Neutrophil (primary cell): ENCODE data around the gene PLA2G4A.
"Not testable (repeated sequence)": the region's sequence is repeated elsewhere in the genome, so short reads cannot be mapped to it uniquely, and the experiment has no call there.

ENCODE experiments used
- H3K27ac ChIP-seq: fragments of 200-600 bp; sonication (generic); 2 replicates; pipeline ENCODE4 v1.5.1; 2016; ENCODE audit warnings: mild to moderate bottlenecking, moderate library complexity
- H3K27me3 ChIP-seq: fragments of 200-600 bp; sonication (generic); 2 replicates; pipeline ENCODE4 v1.6.0; 2016; ENCODE audit warnings: mild to moderate bottlenecking
- H3K36me3 ChIP-seq: fragments of 200-600 bp; sonication (generic); 2 replicates; pipeline ENCODE4 v1.5.1; 2017
- H3K4me1 ChIP-seq, 2 experiments: fragments of 200-600 bp in 1 of 2; sonication (generic) in 1 of 2; 1 replicate in 1 of 2; 2 replicates in 1 of 2; pipeline versions ENCODE4 v1.5.1 to v1.6.1; 2013 to 2016; ENCODE audit warnings: low read depth in 1 of 2, low read length in 1 of 2, mild to moderate bottlenecking in 1 of 2, moderate library complexity in 1 of 2; ENCODE audit not compliant: control insufficient read depth in 1 of 2, insufficient read depth in 1 of 2
- H3K4me3 ChIP-seq, 2 experiments: fragments of 200-600 bp in 1 of 2; sonication (generic) in 1 of 2; 1 replicate in 1 of 2; 2 replicates in 1 of 2; pipeline ENCODE4 v1.5.1; 2013 to 2016; ENCODE audit warnings: low read depth in 1 of 2, low read length in 1 of 2, mild to moderate bottlenecking in 1 of 2, moderate library complexity in 1 of 2
- H3K9me3 ChIP-seq: fragments of 200-600 bp; sonication (generic); 2 replicates; pipeline ENCODE4 v1.5.1; 2016
- TF ChIP-seq, protein P1 (sequence below): fragments of 200-600 bp; sonication (generic); IDR thresholded peaks from 2 replicates; pipeline ENCODE4 v1.5.1; 2016; ENCODE audit warnings: antibody characterized with exemption

Gene PLA2G4A

DNA sequence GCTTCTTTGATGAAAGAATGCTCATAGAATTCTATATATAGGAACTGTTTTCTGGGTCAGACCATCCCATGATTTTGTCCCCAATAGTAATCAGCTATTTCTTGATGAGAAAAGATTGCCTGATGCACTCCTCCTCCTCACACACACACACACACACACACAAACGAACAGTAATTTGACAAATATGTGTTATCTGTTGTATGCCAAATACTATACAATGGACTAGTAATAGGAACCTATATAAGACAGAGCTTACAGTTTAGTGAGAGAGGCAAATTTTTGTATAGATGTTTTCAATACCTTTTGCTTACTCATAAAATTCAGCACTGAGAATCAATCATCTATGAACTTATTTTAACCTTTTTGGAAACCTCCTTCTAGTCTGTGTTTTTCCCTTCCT, 76.8 kb downstream of the PLA2G4A start:
- Histone ChIP-seq H3K27ac (no peak overlapping the region), H3K4me3 (no peak overlapping the region), H3K4me1 (peaks cover 5 to 13% of the 10 kb centered on the region in 2 experiments), H3K36me3 (peaks cover 9% of the 10 kb centered on the region), H3K27me3 (no peaks in the 10 kb centered on the region), H3K9me3 (no peaks in the 10 kb centered on the region)
- TF ChIP-seq, protein P1, sequence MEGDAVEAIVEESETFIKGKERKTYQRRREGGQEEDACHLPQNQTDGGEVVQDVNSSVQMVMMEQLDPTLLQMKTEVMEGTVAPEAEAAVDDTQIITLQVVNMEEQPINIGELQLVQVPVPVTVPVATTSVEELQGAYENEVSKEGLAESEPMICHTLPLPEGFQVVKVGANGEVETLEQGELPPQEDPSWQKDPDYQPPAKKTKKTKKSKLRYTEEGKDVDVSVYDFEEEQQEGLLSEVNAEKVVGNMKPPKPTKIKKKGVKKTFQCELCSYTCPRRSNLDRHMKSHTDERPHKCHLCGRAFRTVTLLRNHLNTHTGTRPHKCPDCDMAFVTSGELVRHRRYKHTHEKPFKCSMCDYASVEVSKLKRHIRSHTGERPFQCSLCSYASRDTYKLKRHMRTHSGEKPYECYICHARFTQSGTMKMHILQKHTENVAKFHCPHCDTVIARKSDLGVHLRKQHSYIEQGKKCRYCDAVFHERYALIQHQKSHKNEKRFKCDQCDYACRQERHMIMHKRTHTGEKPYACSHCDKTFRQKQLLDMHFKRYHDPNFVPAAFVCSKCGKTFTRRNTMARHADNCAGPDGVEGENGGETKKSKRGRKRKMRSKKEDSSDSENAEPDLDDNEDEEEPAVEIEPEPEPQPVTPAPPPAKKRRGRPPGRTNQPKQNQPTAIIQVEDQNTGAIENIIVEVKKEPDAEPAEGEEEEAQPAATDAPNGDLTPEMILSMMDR = no peak

DNA sequence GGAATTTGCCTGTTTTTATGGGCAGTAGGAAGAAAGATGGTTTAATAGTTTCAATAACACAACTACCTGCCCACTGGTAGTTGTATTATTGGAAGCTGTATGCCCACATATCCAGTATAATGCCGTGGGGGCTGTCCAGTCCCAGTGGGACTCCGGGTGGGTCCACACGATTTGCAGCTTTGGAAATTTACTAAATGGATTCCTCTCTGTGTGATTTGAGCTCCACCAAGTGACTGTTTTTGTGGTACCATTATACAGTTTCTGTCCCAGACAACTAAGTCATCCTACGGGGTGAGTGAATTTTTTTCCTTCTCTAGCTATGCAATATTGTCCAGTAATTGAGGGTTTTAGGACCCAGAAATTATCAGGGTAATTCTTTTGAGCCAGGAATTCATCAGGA, 86.8 kb downstream of the PLA2G4A start:
- TF ChIP-seq, protein P1 = no peak
- Histone ChIP-seq H3K36me3 (peaks cover 76% of the 10 kb centered on the region), H3K4me3 (no peak overlapping the region), H3K9me3 (no peaks in the 10 kb centered on the region), H3K27ac (no peak overlapping the region), H3K4me1 (no peaks in the 10 kb centered on the region), H3K27me3 (no peaks in the 10 kb centered on the region)

DNA sequence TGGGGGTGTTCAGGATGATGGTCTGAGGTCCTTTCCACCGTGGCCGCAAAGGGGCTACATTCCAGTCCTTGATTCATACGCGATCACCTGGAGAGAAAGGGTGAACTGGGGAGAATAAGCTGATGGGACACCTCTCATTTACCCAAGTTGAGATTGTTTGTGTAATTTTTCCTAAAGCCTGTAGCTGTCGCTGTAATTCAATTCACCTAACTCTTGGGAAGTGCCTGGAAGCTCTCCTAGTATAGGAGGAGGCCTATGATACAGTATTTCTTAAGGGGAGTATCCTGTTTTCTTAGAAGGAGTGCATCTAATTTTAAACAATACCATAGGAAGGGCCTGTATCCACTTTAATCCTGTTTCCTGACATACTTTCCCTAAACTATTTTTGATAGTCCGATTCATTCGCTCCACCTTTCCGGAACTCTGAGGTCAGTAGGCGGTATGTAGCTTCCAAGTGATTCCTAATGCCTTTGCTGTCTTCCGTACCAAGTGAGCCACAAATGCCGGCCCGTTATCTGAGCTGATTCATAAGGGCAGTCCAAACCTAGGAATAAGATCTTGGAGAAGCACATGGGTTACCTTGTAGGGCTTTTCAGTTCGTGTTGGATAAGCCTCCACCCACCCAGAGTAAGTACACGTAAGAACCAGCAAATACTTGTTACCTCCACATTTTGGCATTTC, 88.5 kb downstream of the PLA2G4A start:
- H3K27ac ChIP-seq, H3K9me3 ChIP-seq: not testable (repeated sequence)

DNA sequence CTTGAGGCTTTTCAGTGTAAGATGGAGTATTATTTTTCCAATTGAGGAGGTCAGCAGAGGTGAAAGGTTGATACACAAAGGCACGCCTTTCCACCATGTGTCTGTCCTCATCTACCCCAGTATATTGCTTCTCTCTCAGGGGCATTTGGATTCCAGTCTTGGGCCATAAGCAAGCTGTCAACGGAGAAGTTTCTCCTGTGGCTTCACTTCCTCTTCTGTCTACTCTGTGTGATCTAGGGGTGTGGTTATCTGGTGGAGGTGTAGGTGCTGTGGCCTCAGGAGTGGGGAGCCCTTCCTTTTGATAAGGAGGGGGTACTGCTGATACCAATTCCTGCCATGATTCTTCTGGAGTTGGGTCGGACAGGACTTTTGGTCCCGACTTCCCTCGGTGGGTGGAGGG, 92.6 kb downstream of the PLA2G4A start:
- not testable (repeated sequence) for H3K9me3 ChIP-seq, H3K4me3 ChIP-seq, H3K4me1 ChIP-seq, H3K27me3 ChIP-seq
- H3K27ac ChIP-seq = peak overlapping the region; percentile 18
- H3K36me3 ChIP-seq = peaks cover 38% of the 10 kb centered on the region

More for the DNA sequence above, 88.5 kb downstream of the PLA2G4A start:
- not testable (repeated sequence) for H3K4me3 ChIP-seq, H3K27me3 ChIP-seq, H3K4me1 ChIP-seq
- peaks cover 60% of the 10 kb centered on the region for H3K36me3 ChIP-seq

DNA sequence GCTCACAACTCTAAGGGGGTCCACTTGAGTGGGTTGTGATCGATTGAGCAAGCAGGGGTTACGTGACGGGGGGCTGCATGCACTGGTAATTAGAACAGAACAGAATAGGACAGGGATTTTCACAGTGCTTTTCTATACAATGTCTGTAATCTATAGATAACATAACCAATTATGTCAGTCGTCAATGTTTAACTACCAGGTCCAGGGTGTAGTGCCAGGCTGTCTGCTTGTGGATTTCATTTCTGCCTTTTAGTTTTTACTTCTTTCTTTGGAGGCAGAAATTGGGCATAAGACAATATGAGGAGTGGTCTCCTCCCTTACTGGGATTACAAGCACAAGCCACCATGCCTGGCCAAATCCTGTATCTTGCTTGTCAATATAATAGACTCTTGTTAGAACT, 94.1 kb downstream of the PLA2G4A start:
- not testable (repeated sequence) for H3K4me3 ChIP-seq, H3K4me1 ChIP-seq, H3K27ac ChIP-seq, H3K9me3 ChIP-seq, H3K27me3 ChIP-seq
- peaks cover 24% of the 10 kb centered on the region for H3K36me3 ChIP-seq

DNA sequence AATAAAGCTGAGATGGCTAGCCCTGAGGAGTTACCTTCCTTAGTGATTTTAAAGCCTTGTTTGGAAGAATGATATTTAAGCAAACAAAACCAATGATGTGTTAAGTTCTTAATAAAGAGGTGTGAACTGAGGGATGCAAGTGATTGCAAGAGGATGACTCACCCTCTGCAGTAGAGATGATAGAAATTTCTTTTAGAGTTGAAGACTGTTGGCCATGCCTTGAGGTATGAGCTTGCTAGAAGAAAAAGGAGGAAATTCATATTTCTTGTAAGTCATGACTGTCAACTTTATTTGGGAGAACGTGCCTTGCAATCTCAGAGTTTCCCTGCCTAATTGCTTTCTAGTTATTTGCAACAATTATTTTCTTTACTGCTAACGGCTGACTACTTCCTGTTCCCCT, 94.7 kb downstream of the PLA2G4A start:
- no peaks in the 10 kb centered on the region for H3K9me3 ChIP-seq
- TF ChIP-seq, protein P1 = no peak
- no peaks in the 10 kb centered on the region for H3K27me3 ChIP-seq
- H3K27ac ChIP-seq = no peak overlapping the region
- peaks cover 17% of the 10 kb centered on the region for H3K36me3 ChIP-seq
- no peak overlapping the region for H3K4me3 ChIP-seq
- no peaks in the 10 kb centered on the region for H3K4me1 ChIP-seq

DNA sequence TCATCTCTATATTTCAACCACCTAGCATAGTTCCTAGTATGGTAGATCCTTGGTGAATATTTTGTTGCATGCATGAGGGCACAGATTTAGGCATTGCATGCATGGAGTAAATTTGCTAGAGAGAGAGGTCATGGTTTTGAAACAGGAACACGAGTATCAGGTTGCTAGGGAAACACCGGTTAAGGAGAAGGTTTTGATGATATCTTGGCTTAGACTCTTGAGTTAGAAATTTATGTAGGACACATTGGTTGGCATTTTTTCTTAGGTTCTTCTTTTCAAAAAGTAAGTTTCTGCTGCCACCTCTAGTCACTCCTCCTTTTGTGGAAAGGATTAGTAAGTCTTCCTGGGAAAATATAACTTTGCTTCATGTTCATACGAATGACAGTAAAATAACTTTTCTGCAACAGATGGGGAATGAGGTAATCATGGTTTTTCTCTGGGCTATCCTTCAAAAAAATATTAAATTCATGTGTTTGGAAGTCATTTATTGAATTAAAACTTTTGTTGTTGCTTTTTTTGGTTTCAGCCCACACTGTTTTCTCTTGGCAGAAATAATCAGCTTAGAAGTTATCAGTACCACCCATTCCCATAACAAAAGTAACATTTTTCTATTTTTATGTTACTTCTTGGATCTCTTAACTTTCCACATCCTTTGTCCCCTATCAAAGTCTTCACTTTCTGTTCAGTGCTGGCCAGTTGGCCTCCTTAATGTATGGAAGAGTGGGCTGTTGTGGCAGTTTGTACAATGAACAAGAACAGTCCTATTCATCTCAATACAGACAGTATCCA, 97.3 kb downstream of the PLA2G4A start:
- TF ChIP-seq, protein P1 = no peak
- H3K27ac ChIP-seq = no peak overlapping the region
- H3K36me3 ChIP-seq = peaks cover 17% of the 10 kb centered on the region
- H3K9me3 ChIP-seq = no peaks in the 10 kb centered on the region
- no peak overlapping the region for H3K4me3 ChIP-seq
- H3K27me3 ChIP-seq = no peaks in the 10 kb centered on the region
- no peaks in the 10 kb centered on the region for H3K4me1 ChIP-seq
